HG03354 (cell line): ENCODE results near the gene SKAP1.
"Not testable (repeated sequence)": the region's sequence is repeated elsewhere in the genome, so short reads cannot be mapped to it uniquely, and the experiment has no call there.

ENCODE experiments used
- ATAC-seq: cut with Tn5 transposase; IDR thresholded peaks from one replicate; pipeline ENCODE4 v1.9.1; 2021; ENCODE audit warnings: mild to moderate bottlenecking; ENCODE audit not compliant: unreplicated experiment, poor library complexity, severe bottlenecking

SKAP1 gene

GRCh38 chr17:48236681-48237134 is 193.3 kb downstream of the SKAP1 start:
- no peak for ATAC-seq

GRCh38 chr17:48234922-48235321 is 195.1 kb downstream of the SKAP1 start:
- no peak for ATAC-seq

- ATAC-seq, result no peak
These were observed 197.7 kb downstream of the SKAP1 start for GRCh38 chr17:48231995-48232959.

DNA sequence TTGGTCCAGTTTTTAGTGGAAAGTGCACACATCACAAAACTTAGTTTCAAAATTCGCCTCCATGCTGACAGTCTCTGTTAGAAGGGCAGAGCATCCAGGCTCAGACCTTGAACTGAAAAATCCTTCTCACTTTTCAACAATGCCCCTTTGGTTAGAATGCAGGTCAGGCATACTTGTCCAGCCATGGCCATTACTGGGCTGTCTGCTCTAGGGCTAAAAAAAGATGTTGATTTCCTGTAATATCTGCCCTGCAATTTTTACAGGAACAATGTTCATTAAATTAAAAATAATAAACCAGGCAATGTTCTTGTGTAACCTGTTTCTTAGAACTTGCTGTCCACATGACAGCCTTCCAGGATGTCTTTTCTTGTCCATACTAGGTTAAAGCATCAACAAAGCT is 200.1 kb downstream of the SKAP1 start:
- ATAC-seq, result no peak

- no peak for ATAC-seq
These were observed 201.3 kb downstream of the SKAP1 start for GRCh38 chr17:48228720-48229119.

DNA sequence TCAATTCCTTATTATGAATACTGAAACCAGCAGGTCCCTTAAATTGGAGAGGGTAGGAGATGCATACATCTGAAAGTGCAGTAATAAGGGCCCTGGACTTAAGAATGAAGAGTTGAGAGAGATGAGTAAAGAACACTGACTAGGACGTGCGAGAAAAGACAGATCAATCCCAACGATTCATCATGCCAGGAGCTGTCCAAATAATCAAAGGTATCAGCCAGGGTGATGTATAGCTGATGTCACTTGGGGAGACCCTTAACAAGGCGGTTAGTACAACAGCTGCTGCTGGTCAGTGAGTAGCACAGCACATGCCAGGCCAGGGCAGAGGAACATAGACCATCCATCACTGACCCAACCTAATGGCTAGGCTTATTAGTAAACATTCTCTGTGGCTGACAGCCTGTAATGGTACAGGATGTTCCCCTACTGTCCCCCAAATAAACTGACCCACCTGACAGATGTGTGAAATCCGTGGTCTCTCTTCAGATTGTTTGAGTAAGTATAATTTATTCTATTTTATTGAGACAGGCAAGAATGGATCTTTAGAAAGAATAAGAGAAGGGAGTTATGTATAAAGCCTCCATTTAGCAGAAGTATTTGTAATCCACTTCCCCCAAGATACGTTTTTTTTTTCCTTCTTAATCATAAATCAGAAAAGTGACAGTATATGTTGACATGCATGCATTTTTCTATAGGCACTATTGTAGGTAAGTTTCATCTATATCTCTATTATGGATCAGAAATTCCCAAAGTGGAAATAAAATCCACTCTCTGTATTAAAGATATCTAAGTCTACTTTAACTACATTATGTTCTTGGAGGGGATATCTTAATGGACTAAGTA is 204.1 kb downstream of the SKAP1 start:
- ATAC-seq, result no peak

GRCh38 chr17:48223945-48224344 is 206.1 kb downstream of the SKAP1 start:
- no peak for ATAC-seq

- ATAC-seq, result no peak
These were observed 210.4 kb downstream of the SKAP1 start for GRCh38 chr17:48219617-48220016.

DNA sequence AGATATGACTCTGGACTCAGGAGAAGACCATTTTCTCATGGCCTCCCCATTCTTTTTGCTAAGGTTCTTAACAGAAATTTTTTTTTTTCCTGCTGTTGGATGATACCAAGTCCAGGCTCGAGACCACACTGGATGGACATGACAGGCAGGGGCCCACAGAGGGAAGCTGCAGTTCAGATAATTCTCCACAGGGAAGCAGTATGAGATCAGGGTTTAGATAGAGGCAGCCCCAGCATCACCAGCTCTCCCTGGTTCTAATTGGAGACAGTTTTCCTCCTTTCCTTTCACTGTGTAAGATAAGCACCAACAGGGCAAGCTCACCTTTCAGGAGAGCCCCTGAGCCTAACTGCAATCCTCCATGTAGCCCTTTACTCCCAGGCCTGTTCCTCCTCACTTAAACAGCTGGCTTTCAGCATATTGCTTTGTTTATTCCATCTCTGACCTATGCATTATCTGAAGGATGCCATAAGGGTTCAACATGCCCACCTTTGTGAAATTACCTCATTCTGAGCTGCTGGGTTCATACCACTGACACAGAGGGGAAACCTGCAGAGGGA is 214.4 kb downstream of the SKAP1 start:
- ATAC-seq, result no peak

- no peak for ATAC-seq
These were observed 216.2 kb downstream of the SKAP1 start for GRCh38 chr17:48213797-48214196.

DNA sequence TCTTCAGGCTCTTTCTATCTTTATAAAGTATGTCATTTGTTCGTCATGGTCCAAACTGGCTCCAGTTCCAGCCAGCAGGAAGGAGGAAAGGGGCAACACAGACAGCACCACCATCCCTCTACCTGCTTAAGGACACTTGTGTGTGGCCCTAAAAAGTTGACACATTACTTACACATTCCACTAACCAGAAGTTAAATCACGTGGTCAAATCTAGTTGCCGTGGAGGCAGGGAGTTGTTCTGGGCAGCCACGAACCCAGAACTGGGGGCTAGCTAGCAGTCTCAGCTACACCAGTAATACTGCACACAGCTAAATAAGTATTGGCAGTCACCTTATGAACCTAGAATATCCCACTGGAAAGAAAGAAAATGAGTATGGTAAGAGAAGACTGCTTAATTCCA is 218.2 kb downstream of the SKAP1 start:
- no peak for ATAC-seq

DNA sequence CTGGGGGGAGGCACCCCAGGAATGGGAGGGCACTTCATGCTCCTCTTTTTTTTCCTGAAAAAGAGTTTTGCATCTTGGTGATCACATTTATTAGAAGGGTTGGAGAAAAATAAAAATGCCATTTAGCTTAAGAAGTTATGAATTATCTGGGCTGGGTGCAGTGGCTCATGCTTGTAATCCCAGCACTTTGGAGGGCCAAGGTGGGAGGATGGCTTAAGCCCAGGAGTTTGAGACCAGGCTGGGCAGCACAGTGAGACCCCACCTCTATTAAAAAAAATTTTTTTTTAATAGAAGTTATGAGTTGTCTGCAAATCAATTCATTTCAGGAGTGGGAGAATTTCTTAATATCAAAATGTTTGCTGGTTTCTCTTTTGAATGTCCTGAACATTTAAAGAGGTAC is 219.0 kb downstream of the SKAP1 start:
- ATAC-seq, result no peak

GRCh38 chr17:48209973-48210372 is 220.0 kb downstream of the SKAP1 start:
- no peak for ATAC-seq

- ATAC-seq, result no peak
These were observed 222.1 kb downstream of the SKAP1 start for GRCh38 chr17:48207776-48208544.

DNA sequence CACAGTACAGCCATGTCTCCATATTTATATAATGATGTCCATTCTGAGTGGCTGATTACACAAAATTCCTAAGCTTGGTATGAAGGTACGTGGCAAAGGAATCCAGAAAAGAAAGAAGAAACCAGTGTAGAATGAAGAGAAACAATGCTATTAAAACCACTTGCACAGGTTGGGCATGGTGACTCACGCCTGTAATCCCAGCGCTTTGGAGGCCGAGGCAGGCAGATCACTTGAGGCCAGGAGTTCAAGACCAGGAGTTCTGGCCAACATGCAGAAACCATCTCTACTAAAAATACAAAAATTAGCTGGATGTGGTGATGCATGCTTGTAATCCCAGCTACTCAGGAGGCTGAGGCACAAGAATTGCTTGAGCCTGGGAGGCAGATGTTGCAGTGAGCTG is 223.0 kb downstream of the SKAP1 start:
- ATAC-seq, result not testable (repeated sequence)

DNA sequence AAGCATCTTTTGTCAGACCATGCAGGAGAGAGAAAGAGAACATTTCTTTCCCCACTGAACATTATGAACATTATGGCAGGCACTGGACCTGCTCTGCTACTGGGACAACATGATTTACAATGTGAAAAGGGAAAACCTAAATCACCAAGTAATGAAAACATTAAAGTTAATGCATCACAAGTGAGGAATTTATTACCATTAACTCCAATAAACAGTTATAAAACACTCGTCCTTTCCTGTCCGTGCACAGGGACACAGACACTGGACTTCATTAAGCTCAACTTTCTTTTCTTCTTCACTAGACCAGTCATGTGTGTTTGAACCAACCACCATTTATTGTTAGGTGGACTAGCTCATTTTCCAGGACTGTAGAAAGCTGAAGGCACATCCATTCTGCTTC is 227.1 kb downstream of the SKAP1 start:
- ATAC-seq, result no peak

GRCh38 chr17:48198950-48199541 is 231.0 kb downstream of the SKAP1 start:
- no peak for ATAC-seq

DNA sequence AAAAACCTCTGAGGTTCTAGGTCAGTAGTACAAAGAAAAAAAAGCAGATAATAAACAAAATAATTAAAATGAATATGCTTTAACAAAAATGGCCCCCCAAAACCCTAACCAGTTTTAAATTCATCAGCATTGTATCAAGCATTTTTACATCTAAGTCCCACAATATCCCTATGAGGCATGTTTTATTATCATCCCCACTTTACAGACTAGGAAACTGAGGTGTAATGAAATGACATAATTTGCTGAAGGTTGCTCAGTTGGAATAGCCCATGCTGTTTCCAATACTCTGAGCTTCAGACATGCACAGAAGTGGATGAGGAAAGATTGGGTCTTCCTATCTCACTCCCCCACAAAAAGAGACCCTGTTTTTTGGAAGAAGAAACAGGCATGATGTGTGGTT is 234.1 kb downstream of the SKAP1 start:
- no peak for ATAC-seq

DNA sequence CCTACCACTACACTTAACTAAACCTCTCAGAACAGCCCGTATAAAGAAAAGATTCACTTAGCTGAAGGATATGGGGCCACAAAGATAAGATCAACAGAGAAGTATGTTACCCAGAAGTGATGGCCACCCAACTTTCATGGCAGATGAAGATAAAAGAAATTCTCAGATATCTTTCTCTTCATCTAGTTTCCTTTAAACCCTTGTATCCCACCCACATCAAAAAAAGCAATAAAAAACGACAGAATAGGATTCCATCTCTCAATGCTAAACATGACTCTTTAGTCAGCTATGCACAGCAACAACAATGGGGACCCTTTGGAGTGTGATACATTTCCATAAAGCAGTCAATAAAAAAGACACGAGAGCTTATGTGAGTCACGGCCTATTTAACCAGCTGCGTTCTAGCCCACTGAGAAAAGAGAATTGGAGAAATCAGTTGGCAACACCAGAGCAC is 235.9 kb downstream of the SKAP1 start:
- no peak for ATAC-seq
